Measurements from ENCODE around the gene RPL27. TPM values are rescaled to one million over a fixed set of nuclear protein-coding genes. Genes with fewer than 3 reads are reported as not detected.

RPL27 gene
- total and polyA plus RNA-seq, 9 donors = 1,130 to 5,312 (median 1,880) TPM

- H3K27ac ChIP-seq = peak overlapping the region; percentile 16 to 90
- intact Hi-C loops (cut with DNase I) = loop anchor here in 3 of 4 donors (5.0 to 10.0 kb wide), 6 partner anchors 107 to 295 kb away; partner anchors contain the start of genes NBR1 (in 2 of the 3), BRCA1 (in 1 of the 3) and TMEM106A (in 1 of the 3)
- 25 to 37% (median 34%) methylated on average over 6 of the region's 6 CpGs for WGBS, 3 donors
- no peaks in the 10 kb centered on the region for H3K36me3 ChIP-seq
- TF ChIP-seq CTCF (IDR thresholded peaks at IDR 0.05) (no peak), EP300 (IDR thresholded peaks at IDR 0.05) (no peak), POLR2A (IDR thresholded peaks at IDR 0.05) (no peak)
- H3K27me3 ChIP-seq = no peaks in the 10 kb centered on the region
- H3K9me3 ChIP-seq = no peaks in the 10 kb centered on the region
- peaks cover 14% of the 10 kb centered on the region for H3K4me1 ChIP-seq (ENCODE audit: insufficient read depth)
- no peak for DNase-seq
- no peak overlapping the region for H3K4me3 ChIP-seq
Observed at GRCh38 chr17:43020030-43020621, 21.9 kb downstream of the RPL27 start.

GRCh38 chr17:43020789-43021740 lies 22.8 kb downstream of the RPL27 start:
- WGBS, 3 donors = 6 to 17% (median 13%) methylated on average over 37 to 40 of the region's 40 CpGs
- peak overlapping the region; percentile 81 for H3K4me3 ChIP-seq
- peak overlapping the region; percentile 90 to 92 for H3K27ac ChIP-seq
- H3K4me1 ChIP-seq (ENCODE audit: insufficient read depth) = peaks cover 14% of the 10 kb centered on the region
- no peaks in the 10 kb centered on the region for H3K27me3 ChIP-seq
- H3K9me3 ChIP-seq = no peaks in the 10 kb centered on the region
- peak; percentile 81 to 85 (median 83) for DNase-seq
- intact Hi-C loops (cut with DNase I) = loop anchor here in 3 of 4 donors (5.0 to 10.0 kb wide), 6 partner anchors 106 to 294 kb away; partner anchors contain the start of genes NBR1 (in 2 of the 3), BRCA1 (in 1 of the 3) and TMEM106A (in 1 of the 3)
- H3K36me3 ChIP-seq = no peaks in the 10 kb centered on the region
- peak; percentile 8 for TF ChIP-seq EP300 (IDR thresholded peaks at IDR 0.05)
- TF ChIP-seq POLR2A (IDR thresholded peaks at IDR 0.05) = peak; percentile 44
- no peak for TF ChIP-seq CTCF (IDR thresholded peaks at IDR 0.05)

DNA sequence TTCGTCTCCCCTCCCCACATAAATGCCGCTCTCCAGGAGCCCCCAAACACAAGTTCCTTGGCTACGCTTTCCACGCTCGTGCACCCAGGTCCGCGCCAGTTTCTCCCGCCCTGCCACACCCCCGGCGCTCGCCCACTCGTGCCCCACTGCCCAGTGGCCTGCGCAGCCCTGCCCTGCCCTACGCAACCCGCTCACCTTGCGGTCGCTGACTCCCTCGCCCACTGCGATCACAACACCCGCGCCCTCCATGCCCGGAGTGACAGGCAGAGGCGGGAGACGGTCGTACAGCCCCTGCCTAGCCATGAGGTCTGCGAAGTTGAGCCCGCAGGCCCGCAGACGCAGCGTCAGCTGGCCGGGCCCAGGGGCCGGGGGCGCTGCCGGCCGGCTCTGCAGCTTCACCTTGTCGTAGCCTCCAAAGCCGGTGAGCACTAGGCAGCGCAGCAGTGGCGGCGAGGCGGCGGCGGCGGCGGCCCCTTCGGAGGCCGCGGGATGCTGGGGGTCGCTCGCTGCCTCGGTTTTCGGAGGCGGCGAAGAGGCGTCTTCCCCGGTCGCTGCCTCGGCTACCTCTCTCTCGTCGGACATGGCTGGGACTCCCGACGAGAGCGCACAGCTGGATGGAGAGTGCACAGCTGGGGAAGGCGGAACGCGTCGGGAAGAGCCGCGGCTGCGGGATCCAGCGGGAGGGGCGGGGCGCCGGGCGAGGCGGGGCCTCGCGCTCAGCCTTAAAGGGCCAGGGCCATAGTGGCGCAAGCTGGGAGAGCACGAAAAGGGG lies 23.7 kb downstream of the RPL27 start, which contains the start of gene VAT1:
VAT1 (minus strand) TSS at position 645 of the 772 bp plus-strand sequence; CDS start at position 582, 63 bp downstream.
- TF ChIP-seq POLR2A (IDR thresholded peaks at IDR 0.05) = peak; percentile 65
- TF ChIP-seq EP300 (IDR thresholded peaks at IDR 0.05) = no peak
- intact Hi-C loops (cut with DNase I) = loop anchor here in 3 of 4 donors (5.0 to 10.0 kb wide), 6 partner anchors 105 to 293 kb away; partner anchors contain the start of genes NBR1 (in 2 of the 3), BRCA1 (in 1 of the 3) and TMEM106A (in 1 of the 3)
- peak; percentile 79 to 88 (median 83) for DNase-seq
- H3K27me3 ChIP-seq = no peaks in the 10 kb centered on the region
- peak within 1 kb of the TSS; percentile 81 for H3K4me3 ChIP-seq
- no peaks in the 10 kb centered on the region for H3K36me3 ChIP-seq
- 1% methylated on average over 69 to 80 of the region's 80 CpGs for WGBS, 3 donors
- peak within 1 kb of the TSS; percentile 90 to 92 for H3K27ac ChIP-seq
- no peaks in the 10 kb centered on the region for H3K9me3 ChIP-seq
- peaks cover 14% of the 10 kb centered on the region for H3K4me1 ChIP-seq (ENCODE audit: insufficient read depth)

DNA sequence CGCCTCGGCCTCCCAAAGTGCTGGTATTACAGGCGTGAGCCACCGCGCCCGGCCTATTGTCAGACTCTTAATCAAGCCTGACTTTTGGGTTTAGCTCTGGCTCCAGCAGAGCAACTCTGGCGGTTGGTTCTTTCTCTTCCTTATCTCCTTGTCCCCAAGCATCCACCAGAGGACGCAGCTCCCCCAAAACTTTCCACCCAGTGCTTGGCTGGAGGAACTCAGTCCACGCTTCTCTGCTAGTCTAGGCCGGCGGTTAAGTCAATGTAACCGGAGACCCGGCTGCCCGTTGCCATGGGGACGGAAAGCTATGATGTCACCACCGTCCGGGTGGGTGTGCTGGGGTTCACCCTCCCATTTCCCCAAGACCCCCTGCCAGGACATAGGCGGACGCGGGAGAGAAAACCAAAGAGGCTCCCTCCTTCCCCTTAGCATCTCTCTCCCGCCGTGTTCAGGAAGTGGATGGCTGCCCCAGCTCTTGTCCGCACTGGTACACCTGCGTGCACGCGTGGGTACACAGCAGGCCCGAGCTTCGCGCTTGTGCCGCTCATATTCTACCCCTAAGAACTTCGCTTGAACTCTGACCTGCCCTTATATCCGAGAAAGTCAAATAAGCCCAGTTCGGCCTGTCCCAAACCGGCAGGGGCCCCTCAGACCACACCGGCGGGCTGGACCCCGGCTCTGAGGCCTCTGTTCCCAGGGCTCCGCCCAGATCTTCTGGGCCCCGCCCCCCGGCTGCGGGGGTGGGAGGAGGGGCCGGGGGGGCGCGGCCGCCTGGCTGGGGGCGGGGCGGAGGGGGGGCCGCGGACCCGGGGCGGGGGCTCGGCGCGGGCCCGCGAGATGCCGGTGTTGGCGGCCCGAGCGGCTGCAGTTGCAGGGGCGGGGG lies 26.4 kb downstream of the RPL27 start, which contains the start of gene RND2:
RND2 (plus strand) TSS at position 825 of the 883 bp plus-strand sequence. CDS start 117 bp downstream, outside the sequence.
- TF ChIP-seq CTCF (IDR thresholded peaks at IDR 0.05) (peak; percentile 46 to 91 (median 86)), POLR2A (IDR thresholded peaks at IDR 0.05) (peak; percentile 79), EP300 (IDR thresholded peaks at IDR 0.05) (no peak)
- Histone ChIP-seq H3K4me1 (ENCODE audit: insufficient read depth) (peaks cover 8% of the 10 kb centered on the region), H3K9me3 (no peaks in the 10 kb centered on the region), H3K27me3 (no peaks in the 10 kb centered on the region), H3K27ac (peak within 1 kb of the TSS; percentile 34 to 78), H3K36me3 (no peaks in the 10 kb centered on the region), H3K4me3 (peak within 1 kb of the TSS; percentile 56)
- DNase-seq = peak; percentile 89 to 95 (median 94)
- intact Hi-C loops (cut with DNase I) = loop anchor here in 3 of 4 donors (5.0 to 10.0 kb wide), 6 partner anchors 103 to 290 kb away; partner anchors contain the start of genes BRCA1 (in 2 of the 3), NBR1 (in 2 of the 3) and TMEM106A (in 1 of the 3)
- 1% methylated on average over 32 to 61 of the region's 61 CpGs for WGBS, 3 donors
